Measurements from ENCODE around the gene CGNL1.

Gene CGNL1

GRCh38 chr15:57554063-57554811, 177.9 kb downstream of the CGNL1 start:
- DNase-seq, result no peak

DNA sequence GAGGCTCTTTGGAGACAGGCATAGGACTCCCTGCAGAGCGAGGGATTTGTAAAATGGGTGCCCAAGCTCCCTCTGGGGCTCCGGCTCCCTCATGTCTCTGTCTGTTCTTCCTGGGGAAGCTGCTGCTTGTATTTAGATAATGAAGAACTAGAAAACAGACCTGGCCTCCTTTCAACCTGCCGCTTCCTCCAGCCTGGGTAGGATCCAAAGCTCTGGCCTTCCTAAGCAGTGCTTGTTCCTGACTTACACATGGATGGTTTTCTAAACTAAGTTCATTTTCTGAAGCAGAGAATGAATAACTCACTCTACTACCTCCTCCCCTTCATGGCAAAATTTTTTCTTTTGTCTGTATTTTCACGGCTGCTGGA, 178.5 kb downstream of the CGNL1 start:
- DNase-seq, result no peak

GRCh38 chr15:57555270-57555669, 179.0 kb downstream of the CGNL1 start:
- no peak for DNase-seq

GRCh38 chr15:57556040-57556439, 179.7 kb downstream of the CGNL1 start:
- no peak for DNase-seq

DNA sequence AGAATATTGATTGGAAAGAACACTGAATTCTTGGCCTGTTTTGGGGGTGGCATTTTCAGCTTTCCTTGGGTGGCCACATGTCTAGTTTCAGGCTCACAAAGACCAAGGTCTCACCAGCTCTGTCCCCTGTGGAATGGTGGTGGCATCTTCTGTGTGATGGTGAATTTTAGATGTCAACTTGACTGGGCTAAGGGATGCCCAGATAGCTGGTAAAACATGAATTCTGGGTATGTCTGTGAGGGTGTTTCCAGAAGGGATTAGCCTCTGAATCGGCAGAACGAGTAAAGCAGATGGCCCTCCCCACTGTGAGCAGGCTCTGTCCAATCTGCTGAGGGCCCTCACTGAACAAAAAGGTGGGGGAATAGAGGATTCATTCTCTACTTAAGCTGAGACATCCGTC, 181.0 kb downstream of the CGNL1 start:
- no peak for DNase-seq

GRCh38 chr15:57557810-57558209, 181.5 kb downstream of the CGNL1 start:
- no peak for DNase-seq

- DNase-seq, result peak; percentile 6 to 77 (median 52)
Measured at GRCh38 chr15:57559875-57560274, 183.6 kb downstream of the CGNL1 start.

DNA sequence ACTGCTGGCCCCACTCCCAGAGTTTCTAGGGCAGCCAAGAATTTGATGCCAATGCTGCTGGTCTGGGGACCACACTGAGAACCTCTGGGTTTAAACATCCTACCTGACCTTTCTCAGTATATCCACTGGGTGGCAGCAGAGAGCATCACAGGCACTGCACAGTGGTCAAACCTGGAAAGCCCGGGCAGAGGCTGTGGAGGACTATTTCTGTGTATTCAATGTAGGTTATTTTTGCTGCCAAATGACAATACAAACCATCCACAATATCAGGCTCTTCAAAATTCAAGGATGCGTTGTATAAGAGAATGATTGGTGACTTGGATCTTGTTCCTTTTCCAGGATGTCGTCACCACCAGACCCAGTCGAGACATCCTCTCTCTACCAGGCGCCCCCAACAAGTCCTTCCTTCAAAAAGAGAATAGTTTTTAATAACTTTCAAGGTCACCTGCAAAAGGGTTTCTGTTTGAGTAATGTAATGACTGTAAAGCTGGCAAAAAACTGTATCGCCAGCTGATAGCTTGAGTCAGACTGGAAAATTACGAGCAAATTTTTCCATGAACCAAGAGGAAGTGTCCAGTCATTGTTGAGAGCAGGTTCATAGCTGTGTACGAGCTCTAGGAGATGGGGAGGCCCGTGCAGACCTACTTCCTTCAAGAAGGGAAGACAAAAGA, 184.9 kb downstream of the CGNL1 start:
- DNase-seq, result peak; percentile 15 to 80 (median 36)

DNA sequence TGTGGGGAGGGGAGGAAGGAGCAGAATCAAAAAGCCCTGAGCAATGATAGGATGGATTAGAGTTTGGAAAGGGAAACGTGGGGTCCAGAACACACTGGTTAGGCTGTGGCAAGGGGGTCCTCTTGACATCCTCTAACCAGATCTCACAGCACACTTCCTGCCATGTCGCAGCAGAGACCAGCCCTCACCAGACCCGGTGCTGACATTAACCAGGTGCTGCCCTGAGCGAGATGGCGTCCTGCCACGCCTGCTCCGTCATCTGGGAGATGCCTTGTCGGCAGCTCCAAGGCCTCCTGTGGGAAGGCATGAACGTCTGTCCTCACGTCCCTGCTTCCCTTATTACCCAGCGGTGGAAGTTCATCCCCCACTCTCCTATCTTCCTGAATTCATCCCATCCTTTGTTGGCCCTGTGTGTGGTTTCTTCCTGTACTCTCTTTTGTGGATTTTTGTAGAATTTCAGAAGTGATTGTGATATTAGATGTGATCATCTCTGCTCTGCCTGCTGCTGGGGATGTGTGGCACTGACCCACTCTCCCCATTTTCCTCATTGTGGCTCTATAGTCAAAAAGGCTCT, 186.0 kb downstream of the CGNL1 start:
- DNase-seq, result peak in 2 of 6 experiments; percentile 5 to 21

GRCh38 chr15:57563416-57563815, 187.1 kb downstream of the CGNL1 start:
- DNase-seq, result peak in 1 of 6 experiments; percentile 12

DNA sequence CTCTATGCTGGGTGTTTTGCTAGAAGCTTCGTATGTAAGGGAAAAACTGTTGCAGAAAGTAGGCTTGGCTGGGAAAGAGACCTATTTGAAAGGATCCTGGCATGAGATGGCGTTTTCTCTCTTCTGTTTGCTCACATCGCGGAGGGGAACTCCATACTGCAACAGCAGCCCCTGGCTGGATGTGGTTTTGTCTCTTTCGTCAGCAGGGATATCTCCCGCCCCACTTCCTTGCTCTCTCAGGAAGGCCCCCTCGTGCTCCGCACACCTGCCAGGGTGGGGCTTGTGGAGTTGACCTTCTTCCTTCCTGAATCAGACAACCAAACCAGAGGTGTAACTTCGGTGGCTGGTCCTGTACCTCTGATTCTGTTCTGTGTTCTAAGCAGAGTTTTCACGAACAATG, 189.0 kb downstream of the CGNL1 start:
- peak; percentile 21 to 68 (median 52) for DNase-seq

DNA sequence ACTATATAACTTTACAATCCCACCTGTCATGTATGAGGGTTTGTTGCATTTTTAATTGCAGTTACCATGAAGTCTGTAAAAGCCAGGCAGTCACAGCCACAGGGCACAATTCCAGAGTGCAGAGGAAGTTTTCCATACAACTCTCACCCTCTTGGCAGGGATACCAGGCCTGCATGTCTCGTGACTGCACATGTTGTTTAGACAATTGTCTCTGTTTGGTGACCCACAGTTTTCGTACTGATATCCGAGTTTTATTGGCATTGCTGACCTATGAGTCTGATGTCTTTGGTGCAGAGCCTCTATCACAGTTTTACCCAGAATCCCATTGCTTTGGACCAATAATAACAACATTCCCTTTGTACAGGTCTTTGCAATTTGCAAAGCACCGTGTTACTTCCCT, 190.5 kb downstream of the CGNL1 start:
- no peak for DNase-seq

DNA sequence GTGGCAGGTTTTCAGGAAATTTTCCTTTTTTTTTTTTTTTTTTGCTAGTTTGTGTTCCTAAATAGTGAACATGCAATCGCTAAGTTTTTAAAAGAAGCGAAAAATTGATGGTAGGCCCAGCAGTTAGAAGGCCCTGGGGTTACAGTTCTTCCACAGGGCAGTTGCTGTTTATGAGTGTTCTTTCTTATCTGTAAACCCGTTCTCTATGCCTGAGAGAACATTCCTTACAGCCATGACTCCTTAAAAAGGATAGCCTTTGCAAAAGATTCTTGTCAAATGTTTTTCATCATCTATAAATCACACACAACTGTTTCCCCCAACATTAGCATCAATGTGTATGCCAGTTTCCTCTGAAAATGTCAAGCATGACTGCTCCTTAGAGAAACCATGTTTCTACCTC, 191.6 kb downstream of the CGNL1 start:
- DNase-seq, result no peak

- DNase-seq, result no peak
Measured at GRCh38 chr15:57568299-57568698, 192.0 kb downstream of the CGNL1 start.

- DNase-seq, result no peak
Measured at GRCh38 chr15:57570340-57570739, 194.0 kb downstream of the CGNL1 start.

DNA sequence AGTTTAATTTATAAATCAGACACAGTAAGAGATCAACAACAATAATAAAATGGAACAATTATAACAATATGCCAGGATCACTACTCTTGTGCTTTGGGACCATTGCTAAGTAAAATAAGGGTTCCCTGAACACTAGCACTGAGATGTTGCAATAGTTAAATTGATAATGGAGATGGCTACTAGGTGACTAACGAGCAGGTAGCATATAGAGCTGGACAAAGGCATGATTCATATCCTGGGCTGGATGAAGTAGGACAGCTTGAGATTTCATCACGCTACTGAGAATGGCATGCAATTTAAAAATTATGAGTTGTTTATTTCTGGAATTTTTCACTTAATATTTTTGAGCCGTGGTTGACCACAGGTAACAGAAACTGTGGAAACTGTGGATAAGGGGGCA, 194.7 kb downstream of the CGNL1 start:
- DNase-seq, result no peak

GRCh38 chr15:57571725-57572124, 195.4 kb downstream of the CGNL1 start:
- no peak for DNase-seq

- no peak for DNase-seq
Measured at GRCh38 chr15:57572468-57572867, 196.2 kb downstream of the CGNL1 start.

DNA sequence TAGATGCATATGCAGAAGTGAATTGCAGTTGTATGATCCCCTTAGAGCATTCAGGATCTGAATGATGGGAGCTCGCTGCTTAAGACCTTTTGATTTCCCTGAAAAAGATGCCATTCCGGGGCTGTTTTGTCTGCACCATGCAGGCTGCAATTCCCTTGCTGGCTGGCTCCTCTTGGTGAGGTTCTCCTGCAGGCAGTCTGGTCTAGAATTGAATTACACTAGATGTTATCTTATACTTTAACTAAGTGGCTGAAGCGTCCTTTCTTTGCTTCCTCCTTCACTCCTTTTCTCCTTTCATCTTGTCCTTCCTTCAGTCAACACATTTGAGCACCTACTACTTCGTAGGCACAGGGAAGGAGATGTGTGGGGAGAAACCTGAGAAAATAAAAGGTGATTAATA, 196.8 kb downstream of the CGNL1 start:
- DNase-seq, result no peak

- no peak for DNase-seq
Measured at GRCh38 chr15:57575363-57575762, 199.1 kb downstream of the CGNL1 start.

- DNase-seq, result no peak
Measured at GRCh38 chr15:57578288-57578900, 202.1 kb downstream of the CGNL1 start.

- DNase-seq, result no peak
Measured at GRCh38 chr15:57580428-57580827, 204.1 kb downstream of the CGNL1 start.

- DNase-seq, result no peak
Measured at GRCh38 chr15:57580866-57581265, 204.6 kb downstream of the CGNL1 start.

GRCh38 chr15:57582090-57582489, 205.8 kb downstream of the CGNL1 start:
- no peak for DNase-seq
